ENCODE measurements around the gene ARL8A.

ARL8A gene

GRCh38 chr1:202135221-202135721 is 9.3 kb downstream of the ARL8A start:
- DNase-seq (ENCODE audit: low read depth): peak; percentile 31

DNA sequence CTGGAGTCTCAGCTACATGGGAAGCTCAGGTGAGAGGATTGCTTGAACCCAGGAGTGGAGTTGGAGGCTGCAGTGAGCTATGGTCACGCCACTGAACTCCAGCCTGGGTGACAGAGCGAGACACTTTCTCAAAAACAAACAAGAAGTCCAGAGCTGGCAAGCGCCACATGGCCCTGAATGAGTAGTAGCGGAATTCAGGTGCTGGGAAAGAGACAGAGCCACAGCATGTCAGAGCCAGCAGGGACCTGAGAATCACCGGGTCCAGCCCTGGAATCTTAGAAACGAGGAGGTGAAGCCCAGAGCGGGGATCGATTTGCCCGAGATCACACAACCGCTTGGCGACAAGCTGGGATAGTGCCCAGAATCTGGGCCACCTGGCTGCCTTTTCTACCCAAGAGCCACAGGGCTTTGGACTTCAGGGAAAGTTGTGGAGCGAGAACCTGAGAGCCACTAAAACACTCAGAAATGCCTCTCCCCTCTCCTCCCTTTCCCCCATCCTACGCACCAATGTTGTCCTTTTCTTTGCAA is 9.8 kb downstream of the ARL8A start:
- no peak for DNase-seq (ENCODE audit: low read depth)

DNA sequence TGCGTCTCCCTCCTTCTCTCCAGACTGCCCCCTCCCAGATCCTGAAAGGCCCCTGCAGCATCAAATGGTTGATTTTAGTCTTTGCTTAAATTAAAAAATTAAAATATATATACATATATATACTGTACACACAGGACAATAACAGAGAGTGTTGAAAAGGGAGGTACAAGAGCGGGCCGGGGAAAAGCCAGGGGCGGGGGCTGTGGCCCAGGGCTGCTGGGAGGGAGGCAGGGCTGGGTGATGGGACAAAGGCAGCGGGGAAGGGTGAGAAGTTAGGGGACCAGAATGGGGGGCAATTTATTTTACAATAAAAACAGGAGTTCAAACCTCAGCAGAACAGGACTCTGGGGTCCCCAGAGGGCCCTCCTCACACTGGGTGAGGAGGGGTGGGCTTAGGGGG is 10.5 kb downstream of the ARL8A start:
- no peak for DNase-seq (ENCODE audit: low read depth)

DNA sequence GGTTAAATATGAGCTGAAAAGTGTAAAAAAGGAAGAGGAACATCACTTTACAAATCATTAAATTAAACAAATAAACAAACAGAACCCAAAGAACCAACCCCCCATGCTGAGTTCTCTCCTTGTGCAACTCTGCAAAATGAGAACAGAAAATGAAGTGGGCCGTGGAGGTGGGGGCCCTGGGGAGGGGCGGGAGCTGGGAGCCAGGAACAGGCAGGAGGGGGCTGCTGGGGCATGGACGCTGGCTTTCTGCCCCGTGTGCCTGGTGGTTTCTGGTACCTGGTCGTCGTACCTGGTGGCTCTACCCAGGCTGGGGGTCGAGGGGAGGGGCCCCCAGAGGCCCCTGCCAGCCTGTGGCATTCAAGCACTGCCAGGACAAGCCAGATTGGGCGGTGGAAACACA is 11.0 kb downstream of the ARL8A start:
- DNase-seq (ENCODE audit: low read depth): no peak

DNA sequence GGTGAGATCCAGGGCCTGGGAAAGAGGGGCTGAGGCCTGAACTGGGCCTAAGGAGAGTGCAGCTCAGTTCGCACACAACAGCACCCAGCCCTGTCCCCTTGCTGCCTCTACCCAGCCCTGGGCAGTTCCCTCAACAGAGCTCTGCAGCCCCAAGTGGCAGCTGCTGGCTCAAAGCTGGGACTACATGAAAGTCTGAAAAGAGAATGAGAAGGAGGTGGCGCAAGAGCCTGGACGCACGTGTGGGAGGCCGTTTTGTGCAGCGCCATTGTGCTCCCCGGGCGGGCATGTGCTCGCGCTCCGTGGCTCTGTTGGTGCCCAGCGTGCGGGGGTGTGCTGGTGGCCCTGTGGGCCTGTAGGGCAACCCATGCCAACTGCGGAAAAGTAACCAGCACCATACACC is 11.5 kb downstream of the ARL8A start:
- no peak for DNase-seq (ENCODE audit: low read depth)

DNA sequence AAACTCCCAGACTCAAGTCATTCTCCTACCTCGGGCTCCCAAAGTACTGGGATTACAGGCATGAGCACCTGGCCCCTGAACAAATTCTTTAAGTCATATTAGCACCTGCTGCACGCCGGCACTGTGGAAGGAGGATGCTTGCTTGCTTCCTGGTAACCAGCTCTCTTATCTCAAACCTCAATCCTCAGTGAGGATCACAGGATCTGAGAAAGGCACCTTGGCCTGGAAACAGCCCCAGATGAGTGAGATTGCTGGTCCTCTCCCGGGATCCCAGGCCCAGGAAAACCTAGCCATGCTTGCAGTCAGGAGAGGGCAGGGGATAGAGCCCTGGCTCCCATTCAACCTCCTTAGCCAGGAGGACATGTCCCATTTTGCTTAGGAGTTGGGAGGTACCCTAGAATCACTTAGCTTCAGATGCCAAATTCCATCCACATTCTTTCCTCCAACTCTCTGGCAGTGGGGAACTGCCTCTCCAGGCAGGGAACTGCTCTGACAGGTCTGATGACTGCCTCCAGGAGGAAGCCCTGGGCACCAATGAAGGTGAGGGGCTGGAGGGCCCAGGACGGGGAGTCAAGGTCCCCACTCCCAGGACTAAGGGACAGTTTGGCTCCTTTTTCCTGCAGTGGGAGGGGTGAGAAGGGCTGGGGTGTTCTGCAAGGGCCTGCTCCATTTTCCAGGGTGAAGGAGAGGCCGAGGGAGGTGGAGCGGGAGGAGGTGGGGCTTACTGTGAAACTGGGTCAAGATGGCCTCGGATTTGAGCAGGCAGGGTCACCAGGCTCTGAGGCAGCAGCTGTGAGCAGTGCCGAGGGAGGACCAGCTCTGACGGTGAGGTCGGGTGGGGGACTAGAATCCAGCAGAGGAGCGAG is 12.3 kb downstream of the ARL8A start:
- no peak for DNase-seq (ENCODE audit: low read depth)

DNA sequence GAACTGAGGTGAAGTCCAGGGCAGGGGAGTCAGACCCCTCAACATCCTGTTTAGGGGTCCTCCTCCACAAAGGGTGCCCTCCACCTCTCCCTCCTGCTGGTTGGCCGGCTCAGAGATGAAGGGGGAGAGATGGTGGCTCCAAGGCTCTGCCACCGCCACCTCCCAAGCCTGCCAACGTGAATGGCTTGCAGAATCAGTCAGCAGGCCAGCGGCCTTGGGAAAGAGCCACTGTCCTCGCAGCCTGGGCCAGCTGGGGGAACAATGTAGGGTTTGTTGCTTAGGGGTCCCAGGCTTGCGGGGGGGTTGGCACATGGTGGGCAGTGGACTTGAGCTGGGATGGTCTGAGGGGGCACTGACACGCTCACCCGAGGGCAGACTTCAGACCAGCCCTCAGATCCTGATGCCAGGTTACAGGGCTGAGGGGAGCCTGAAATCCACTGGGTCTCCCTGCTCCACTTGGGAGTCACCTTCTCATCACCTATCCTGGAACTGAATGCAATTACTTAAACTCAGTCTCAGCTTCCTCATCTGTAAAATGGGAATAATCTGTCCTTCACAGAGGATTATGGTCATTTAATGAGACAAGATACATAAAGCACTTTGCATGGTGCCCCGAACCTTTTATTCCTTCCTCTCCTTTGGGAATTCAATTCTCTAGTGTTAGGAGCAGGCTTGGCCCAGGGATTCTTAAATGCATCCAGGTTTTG is 13.6 kb downstream of the ARL8A start:
- DNase-seq (ENCODE audit: low read depth): no peak

DNA sequence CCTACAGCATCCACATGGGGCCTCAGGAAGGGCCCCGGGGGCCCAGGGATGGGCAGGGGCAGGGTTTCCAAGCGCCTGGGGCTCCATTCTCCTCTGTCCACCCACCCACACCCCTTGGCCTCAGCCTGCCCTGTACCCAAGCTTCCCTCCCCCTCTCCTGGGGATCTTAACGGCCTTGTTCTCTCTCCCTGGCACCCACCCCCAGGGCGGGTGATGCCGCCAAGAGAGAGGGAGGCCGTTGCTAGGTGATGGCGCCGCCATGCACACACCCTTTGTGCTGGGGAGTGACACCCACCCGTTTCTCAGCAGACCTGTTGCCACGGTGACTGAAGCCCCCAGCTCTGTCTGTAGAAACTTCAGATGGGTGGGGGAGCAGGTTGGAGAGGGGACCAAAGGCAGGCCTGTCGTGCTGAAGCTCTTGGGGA is 14.2 kb downstream of the ARL8A start:
- no peak for DNase-seq (ENCODE audit: low read depth)

DNA sequence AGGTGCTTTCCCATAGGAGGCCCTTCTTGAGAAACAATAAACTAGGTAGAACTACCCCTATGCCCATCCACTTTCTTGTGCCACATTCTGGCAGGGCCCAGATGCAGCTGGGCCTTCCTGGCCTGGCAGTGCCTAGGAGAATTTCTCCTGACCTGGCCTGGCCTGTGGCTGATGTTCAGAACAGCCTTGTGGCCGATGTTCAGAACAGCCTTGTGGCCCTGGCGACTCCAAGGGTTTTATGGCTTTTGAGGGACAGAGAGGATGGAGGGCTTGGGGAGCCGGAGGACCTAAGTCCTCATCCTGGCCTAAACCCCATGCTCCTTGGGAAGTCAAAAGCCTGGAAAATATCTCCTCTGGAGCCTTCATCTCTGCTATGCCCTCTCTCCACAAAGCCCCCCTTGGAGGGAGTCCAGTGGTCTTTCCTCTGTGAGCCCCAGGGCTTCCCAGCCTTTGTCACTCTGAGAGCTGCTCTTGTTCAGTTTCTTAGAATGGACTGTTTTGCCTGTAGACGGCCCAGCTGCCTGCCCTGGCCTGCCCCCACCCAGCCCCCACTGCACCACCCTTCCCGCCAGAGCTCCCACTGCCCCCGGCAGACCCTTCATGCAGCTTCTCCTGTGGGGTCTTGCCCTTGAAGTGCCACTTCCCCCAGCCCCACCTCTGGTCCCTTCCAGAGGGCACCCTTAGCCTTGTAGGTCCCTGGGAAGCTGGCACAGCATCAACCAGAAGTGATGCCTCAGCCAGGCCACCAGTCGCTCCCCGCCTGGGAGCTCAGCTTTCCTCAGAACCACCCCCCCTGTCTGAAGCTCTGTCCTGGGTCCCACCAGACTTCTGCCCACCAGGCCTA is 14.9 kb downstream of the ARL8A start:
- DNase-seq (ENCODE audit: low read depth): no peak

DNA sequence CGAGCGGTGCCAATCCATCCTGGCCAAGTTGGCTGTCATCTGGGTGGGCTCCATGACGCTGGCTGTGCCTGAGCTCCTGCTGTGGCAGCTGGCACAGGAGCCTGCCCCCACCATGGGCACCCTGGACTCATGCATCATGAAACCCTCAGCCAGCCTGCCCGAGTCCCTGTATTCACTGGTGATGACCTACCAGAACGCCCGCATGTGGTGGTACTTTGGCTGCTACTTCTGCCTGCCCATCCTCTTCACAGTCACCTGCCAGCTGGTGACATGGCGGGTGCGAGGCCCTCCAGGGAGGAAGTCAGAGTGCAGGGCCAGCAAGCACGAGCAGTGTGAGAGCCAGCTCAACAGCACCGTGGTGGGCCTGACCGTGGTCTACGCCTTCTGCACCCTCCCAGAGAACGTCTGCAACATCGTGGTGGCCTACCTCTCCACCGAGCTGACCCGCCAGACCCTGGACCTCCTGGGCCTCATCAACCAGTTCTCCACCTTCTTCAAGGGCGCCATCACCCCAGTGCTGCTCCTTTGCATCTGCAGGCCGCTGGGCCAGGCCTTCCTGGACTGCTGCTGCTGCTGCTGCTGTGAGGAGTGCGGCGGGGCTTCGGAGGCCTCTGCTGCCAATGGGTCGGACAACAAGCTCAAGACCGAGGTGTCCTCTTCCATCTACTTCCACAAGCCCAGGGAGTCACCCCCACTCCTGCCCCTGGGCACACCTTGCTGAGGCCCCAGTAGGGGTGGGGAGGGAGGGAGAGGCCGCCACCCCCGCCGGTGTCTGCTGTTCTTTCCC is 16.5 kb downstream of the ARL8A start:
- DNase-seq (ENCODE audit: low read depth): no peak

GRCh38 chr1:202127061-202127460 is 17.5 kb downstream of the ARL8A start:
- DNase-seq (ENCODE audit: low read depth): no peak

DNA sequence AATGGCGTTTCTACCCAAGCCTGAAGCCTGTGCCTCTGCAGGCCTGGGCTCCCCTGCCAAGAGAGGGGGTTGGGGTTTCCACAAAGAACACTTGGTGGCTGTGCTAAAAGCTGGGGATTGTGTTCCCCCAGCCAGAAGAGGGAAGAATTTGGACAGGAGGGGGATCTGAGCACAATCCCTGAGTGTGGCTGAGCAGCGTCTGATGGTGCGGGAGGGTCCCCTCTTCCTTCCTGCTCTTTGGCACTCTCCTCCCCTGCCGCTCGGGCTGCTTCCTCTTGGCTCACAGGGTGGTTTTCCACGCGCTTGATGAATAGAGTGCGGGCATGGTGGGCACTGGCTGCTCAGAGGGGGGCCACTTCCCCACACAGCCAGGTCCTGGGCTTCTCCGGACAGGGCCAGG is 18.1 kb downstream of the ARL8A start:
- DNase-seq (ENCODE audit: low read depth): no peak

DNA sequence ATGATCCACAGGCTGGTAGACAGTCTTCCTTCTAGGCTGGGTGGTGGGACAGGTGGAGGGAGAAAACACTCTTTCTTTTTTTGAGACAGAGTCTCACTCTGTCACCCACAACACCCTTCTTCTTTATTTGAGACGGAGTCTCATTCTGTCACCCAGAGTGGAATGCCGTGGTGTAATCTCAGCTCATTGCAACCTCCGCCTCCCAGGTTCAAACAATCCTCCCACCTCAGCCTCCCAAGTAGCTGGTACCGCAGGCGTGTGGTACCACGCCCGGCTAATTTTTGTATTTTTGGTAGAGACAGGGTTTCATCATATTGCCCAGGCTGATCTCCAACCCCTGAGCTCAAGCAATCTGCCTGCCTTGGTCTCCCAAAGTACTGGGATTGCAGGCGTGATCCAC is 18.9 kb downstream of the ARL8A start:
- DNase-seq (ENCODE audit: low read depth): no peak

- no peak for DNase-seq (ENCODE audit: low read depth)
Observed at GRCh38 chr1:202124142-202124541, 20.4 kb downstream of the ARL8A start.

- no peak for DNase-seq (ENCODE audit: low read depth)
Observed at GRCh38 chr1:202123336-202123813, 21.2 kb downstream of the ARL8A start.

GRCh38 chr1:202122639-202123335 is 21.8 kb downstream of the ARL8A start, which contains the start of gene GPR37L1:
Gene GPR37L1 (plus strand): TSS chr1:202122917. CDS start chr1:202122964, 47 bp downstream.
- no peak for DNase-seq (ENCODE audit: low read depth)

GRCh38 chr1:202121006-202121405 is 23.5 kb downstream of the ARL8A start:
- no peak for DNase-seq (ENCODE audit: low read depth)

DNA sequence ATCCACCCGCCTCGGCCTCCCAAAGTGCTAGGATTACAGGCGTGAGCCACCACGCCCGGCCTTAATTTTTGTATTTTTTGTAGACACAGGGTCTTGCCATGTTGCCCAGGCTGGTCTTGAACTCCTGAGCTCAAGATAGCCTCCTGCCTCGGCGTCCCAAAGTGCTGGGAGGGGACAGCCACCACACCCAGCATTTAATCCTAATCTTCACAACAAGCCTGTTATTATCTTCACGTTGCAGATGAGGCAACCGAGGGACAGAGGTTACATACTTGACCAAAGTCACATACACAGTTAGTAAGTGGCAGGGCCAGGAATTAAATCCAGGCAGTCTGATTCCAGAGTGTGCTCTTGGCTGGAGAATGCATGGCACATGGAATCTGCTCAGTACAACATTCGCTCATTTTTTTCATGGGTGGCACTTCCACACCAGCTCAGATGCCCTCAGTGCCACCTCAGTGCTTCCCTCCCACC is 26.6 kb downstream of the ARL8A start:
- no peak for DNase-seq (ENCODE audit: low read depth)

GRCh38 chr1:202116287-202116686 is 28.2 kb downstream of the ARL8A start:
- DNase-seq (ENCODE audit: low read depth): no peak

- DNase-seq (ENCODE audit: low read depth): no peak
Observed at GRCh38 chr1:202113690-202114300, 30.7 kb downstream of the ARL8A start.
